Calu3 (cell line): Measurements from ENCODE around the gene COL13A1. TPM values are rescaled to one million over a fixed set of nuclear protein-coding genes. Genes with fewer than 3 reads are reported as not detected.

Experiments
- BruUV-seq: library from RNA; stranded (reverse); fragments of 400-500 nt; replicated peaks from 2 replicates; lab custom pipeline; 2021; lab: Mats Ljungman, UMichigan
- CTCF ChIA-PET: fragments of 300-600 bp; sonication (Branson Sonifier 250); formaldehyde crosslinking; loops from one replicate; lab custom pipeline; 2022; ENCODE audit warnings: antibody characterized with exemption; lab: Charles Lee
- DNase-seq: peaks from one replicate; pipeline ENCODE4 v3.0.0; 2022
- H3K27ac Mint-ChIP-seq: one replicate; pipeline ENCODE4 v1.8.0; 2022; ENCODE audit warnings: mixed read lengths; ENCODE audit not compliant: unreplicated experiment
- H3K27me3 Mint-ChIP-seq: one replicate; pipeline ENCODE4 v1.8.0; 2022; ENCODE audit warnings: mixed read lengths; ENCODE audit not compliant: unreplicated experiment
- H3K36me3 Mint-ChIP-seq: one replicate; pipeline ENCODE4 v1.8.0; 2022; ENCODE audit warnings: mild to moderate bottlenecking, moderate library complexity, mixed read lengths; ENCODE audit not compliant: insufficient read depth, unreplicated experiment
- H3K4me1 Mint-ChIP-seq: one replicate; pipeline ENCODE4 v1.8.0; 2022; ENCODE audit warnings: mild to moderate bottlenecking, low read depth, mixed read lengths; ENCODE audit not compliant: unreplicated experiment
- H3K4me3 Mint-ChIP-seq: one replicate; pipeline ENCODE4 v1.8.0; 2022; ENCODE audit warnings: mild to moderate bottlenecking, low read depth, moderate library complexity, mixed read lengths; ENCODE audit not compliant: unreplicated experiment
- H3K9me3 Mint-ChIP-seq: one replicate; pipeline ENCODE4 v1.8.0; 2022; ENCODE audit warnings: low read depth, mixed read lengths; ENCODE audit not compliant: unreplicated experiment
- intact Hi-C: fragments of 100-400 bp; cut with micrococcal nuclease; formaldehyde crosslinking; loops from one replicate; pipeline ENCODE4 v1.10.0; 2022; ENCODE audit not compliant: unreplicated experiment
- total RNA-seq: library from RNA; stranded (reverse); gene quantifications from 2 replicates; pipeline ENCODE4 v1.2.3, GENCODE V29; 2022
- TF ChIP-seq, protein P1 (sequence below): fragments of 200-600 bp; IDR thresholded peaks from one replicate; pipeline ENCODE4 v1.8.0; 2022; ENCODE audit warnings: antibody characterized with exemption; ENCODE audit not compliant: unreplicated experiment

Gene COL13A1
- total RNA-seq, 1 experiment from 2014 or later = 0.24 TPM

DNA sequence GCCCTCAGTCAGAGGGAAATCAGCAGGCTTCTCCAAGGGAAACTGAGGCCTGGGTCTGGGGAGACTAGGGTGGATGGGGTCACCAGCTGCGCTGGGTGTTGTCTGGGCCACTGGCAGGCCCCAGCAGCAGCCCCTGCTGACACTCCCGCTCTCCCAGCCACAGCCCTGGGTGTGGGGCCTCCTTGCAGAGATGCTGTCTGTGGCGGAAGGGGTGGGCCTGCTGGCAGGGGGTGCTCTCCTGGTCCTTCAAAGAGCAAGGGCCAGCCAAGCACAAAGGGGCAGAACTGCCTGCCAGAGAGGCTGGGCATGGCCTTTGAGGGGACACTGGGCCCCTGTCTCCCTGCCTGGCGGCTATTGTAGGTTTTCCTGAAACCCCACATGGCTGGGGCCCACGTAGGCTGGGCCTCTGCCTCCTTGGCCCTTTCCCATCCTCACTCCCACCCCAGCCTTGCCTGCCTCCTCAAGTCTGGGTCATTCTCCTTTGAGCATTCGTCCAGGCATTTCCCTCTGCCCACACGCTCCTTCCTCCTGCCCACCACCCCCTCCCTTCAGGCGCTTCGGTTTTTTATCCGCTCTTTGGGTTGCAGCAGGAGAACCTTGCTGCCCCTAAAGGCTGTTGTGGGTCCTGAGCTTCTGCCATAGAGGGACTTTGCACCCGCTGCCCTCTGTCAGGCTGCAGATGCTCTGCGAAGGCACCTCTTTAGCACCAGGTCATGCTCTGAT lies 9.1 kb downstream of the COL13A1 start:
- DNase-seq = no peak
- TF ChIP-seq, protein P1, sequence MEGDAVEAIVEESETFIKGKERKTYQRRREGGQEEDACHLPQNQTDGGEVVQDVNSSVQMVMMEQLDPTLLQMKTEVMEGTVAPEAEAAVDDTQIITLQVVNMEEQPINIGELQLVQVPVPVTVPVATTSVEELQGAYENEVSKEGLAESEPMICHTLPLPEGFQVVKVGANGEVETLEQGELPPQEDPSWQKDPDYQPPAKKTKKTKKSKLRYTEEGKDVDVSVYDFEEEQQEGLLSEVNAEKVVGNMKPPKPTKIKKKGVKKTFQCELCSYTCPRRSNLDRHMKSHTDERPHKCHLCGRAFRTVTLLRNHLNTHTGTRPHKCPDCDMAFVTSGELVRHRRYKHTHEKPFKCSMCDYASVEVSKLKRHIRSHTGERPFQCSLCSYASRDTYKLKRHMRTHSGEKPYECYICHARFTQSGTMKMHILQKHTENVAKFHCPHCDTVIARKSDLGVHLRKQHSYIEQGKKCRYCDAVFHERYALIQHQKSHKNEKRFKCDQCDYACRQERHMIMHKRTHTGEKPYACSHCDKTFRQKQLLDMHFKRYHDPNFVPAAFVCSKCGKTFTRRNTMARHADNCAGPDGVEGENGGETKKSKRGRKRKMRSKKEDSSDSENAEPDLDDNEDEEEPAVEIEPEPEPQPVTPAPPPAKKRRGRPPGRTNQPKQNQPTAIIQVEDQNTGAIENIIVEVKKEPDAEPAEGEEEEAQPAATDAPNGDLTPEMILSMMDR = no peak
- intact Hi-C loops = no loop called here
- CTCF ChIA-PET = interaction anchor here (1.0 kb wide), 1 partner anchor 12 kb away, joined by 3 read pairs; no protein-coding TSS in a partner anchor
- H3K9me3 Mint-ChIP-seq = no peaks in the 10 kb centered on the region
- peaks cover 63% of the 10 kb centered on the region for H3K27me3 Mint-ChIP-seq
- no TSS peak for BruUV-seq
- no peak overlapping the region for H3K4me3 Mint-ChIP-seq
- H3K4me1 Mint-ChIP-seq = no peaks in the 10 kb centered on the region
- no peaks in the 10 kb centered on the region for H3K36me3 Mint-ChIP-seq
- H3K27ac Mint-ChIP-seq = no peak overlapping the region

DNA sequence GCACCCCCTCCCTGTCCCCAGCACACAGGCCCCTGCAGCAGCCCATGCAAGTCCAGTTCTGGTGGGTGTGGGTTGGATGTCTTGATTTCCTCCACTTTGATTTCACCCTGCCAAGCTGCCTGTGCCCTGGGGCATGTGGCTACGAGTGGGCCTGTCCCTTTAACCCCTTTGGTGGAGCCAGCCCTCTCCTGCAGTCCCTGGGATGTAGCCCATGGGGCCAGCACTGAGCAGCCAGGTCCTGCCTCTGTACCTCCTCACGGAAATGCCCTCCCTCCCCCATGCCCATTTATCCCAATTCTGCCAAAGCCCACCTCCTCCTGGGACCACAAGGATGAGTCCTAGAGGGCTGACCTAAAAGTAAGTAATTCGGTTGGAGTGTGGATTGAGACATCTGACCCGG lies 11.9 kb downstream of the COL13A1 start:
- TF ChIP-seq, protein P1 = no peak

DNA sequence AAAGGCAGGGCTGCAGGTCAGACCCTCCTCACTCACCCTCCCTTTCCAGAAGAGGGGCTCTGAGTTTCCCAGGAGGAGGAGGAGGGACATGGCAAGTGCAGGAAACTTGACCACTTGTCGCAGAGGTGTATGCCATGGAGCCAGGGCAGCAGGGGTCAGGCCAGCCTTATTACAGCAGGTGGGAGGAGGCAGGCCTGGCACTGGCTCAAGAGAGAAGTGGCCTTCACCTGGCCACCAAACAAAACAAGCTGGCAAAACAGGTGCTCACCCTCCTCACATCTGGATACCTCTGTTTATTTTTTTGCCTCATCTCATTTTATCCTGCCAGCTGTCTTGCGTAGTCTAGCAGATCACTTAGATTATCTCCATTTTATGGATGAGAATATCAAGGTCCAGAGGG lies 12.5 kb downstream of the COL13A1 start:
- no peak for DNase-seq
- Mint-ChIP-seq H3K27me3 (peaks cover 71% of the 10 kb centered on the region), H3K27ac (no peak overlapping the region), H3K4me1 (no peaks in the 10 kb centered on the region), H3K9me3 (no peaks in the 10 kb centered on the region), H3K4me3 (no peak overlapping the region), H3K36me3 (no peaks in the 10 kb centered on the region)
- no TSS peak for BruUV-seq
- TF ChIP-seq, protein P1 = no peak
- intact Hi-C loops = no loop called here
- CTCF ChIA-PET = no interaction called here

More for the DNA sequence above, 11.9 kb downstream of the COL13A1 start:
- intact Hi-C loops = no loop called here
- H3K4me3 Mint-ChIP-seq = no peak overlapping the region
- H3K27me3 Mint-ChIP-seq = peaks cover 72% of the 10 kb centered on the region
- no peaks in the 10 kb centered on the region for H3K4me1 Mint-ChIP-seq
- CTCF ChIA-PET = no interaction called here
- no peaks in the 10 kb centered on the region for H3K9me3 Mint-ChIP-seq
- no peak for DNase-seq
- no TSS peak for BruUV-seq
- H3K27ac Mint-ChIP-seq = no peak overlapping the region
- H3K36me3 Mint-ChIP-seq = no peaks in the 10 kb centered on the region

DNA sequence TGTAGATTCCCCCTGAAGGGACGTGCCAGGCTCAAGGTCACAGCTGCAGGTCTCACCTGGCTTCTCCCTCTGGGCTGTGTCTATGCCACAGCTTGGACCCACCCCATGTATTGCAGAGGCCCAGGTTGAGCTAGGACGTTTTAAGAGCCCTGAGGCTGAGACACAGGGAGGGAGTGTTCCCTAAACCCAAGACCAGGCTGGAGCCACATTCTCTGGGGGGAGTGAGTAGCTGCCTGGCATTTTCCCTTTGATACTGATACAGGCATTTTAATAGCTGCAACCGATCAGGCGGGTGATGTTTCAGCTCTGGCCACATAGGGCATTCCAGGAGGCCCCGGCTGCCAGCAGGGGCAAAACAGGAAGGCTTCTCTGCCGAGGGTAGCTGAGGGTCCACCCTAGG lies 13.4 kb downstream of the COL13A1 start:
- H3K36me3 Mint-ChIP-seq = no peaks in the 10 kb centered on the region
- H3K4me1 Mint-ChIP-seq = peaks cover 7% of the 10 kb centered on the region
- TF ChIP-seq, protein P1 = no peak
- CTCF ChIA-PET = no interaction called here
- peaks cover 4% of the 10 kb centered on the region for H3K9me3 Mint-ChIP-seq
- DNase-seq = no peak
- peaks cover 66% of the 10 kb centered on the region for H3K27me3 Mint-ChIP-seq
- no TSS peak for BruUV-seq
- H3K4me3 Mint-ChIP-seq = no peak overlapping the region
- intact Hi-C loops = no loop called here
- no peak overlapping the region for H3K27ac Mint-ChIP-seq
